GM23338 (cell line): ENCODE measurements around the gene PADI1. TPM values are rescaled to one million over a fixed set of nuclear protein-coding genes. Genes with fewer than 3 reads are reported as not detected.

Source experiments
- ATAC-seq: fragments of 200-7000 bp; cut with Tn5 transposase; 3 replicates; pipeline ENCODE4 v1.9.1; 2020
- DNase-seq: peaks from one replicate; pipeline ENCODE4 v3.0.0-alpha.2; 2015; ENCODE audit warnings: low spot score
- H2AFZ ChIP-seq: fragments of 200-600 bp; sonication (generic); 2 replicates; pipeline ENCODE4 v1.8.0; 2016; ENCODE audit warnings: antibody characterized with exemption, mild to moderate bottlenecking, moderate library complexity
- H3F3A ChIP-seq: fragments of 200-600 bp; sonication (generic); replicated peaks from 2 replicates; pipeline ENCODE4 v1.8.0; 2017; ENCODE audit warnings: antibody characterized with exemption, mixed run types, low read depth
- H3K27ac ChIP-seq: fragments of 200-600 bp; sonication (generic); 2 replicates; pipeline ENCODE4 v1.6.1; 2016; ENCODE audit warnings: low read depth
- H3K27me3 ChIP-seq: fragments of 200-600 bp; sonication (generic); 2 replicates; pipeline ENCODE4 v1.8.0; 2016; ENCODE audit warnings: mild to moderate bottlenecking, mixed run types, moderate library complexity; ENCODE audit not compliant: insufficient read depth
- H3K36me3 ChIP-seq: fragments of 200-600 bp; sonication (generic); 2 replicates; pipeline ENCODE4 v1.8.0; 2016; ENCODE audit warnings: mild to moderate bottlenecking; ENCODE audit not compliant: insufficient read depth
- H3K4me1 ChIP-seq: fragments of 200-600 bp; sonication (generic); 2 replicates; pipeline ENCODE4 v1.8.0; 2016; ENCODE audit warnings: mild to moderate bottlenecking, moderate library complexity; ENCODE audit not compliant: insufficient read depth
- H3K4me2 ChIP-seq: fragments of 200-600 bp; sonication (generic); 2 replicates; pipeline ENCODE4 v1.7.1; 2017; ENCODE audit warnings: mixed run types
- H3K4me3 ChIP-seq: fragments of 200-600 bp; sonication (generic); 2 replicates; pipeline ENCODE4 v1.6.1; 2016; ENCODE audit warnings: mixed run types
- H3K79me2 ChIP-seq: fragments of 200-600 bp; sonication (generic); replicated peaks from 2 replicates; pipeline ENCODE4 v1.8.0; 2017; ENCODE audit warnings: mild to moderate bottlenecking; ENCODE audit not compliant: insufficient read depth
- H3K9me2 ChIP-seq: fragments of 200-600 bp; sonication (generic); 2 replicates; pipeline ENCODE4 v1.8.0; 2017; ENCODE audit not compliant: insufficient read depth
- H4K20me1 ChIP-seq: fragments of 200-600 bp; sonication (generic); replicated peaks from 2 replicates; pipeline ENCODE4 v1.8.0; 2017; ENCODE audit warnings: mild to moderate bottlenecking; ENCODE audit not compliant: insufficient read depth
- H3K27ac Mint-ChIP-seq: 2 replicates; pipeline ENCODE4 v1.8.0; 2020; ENCODE audit warnings: inconsistent platforms, mild to moderate bottlenecking, moderate library complexity, mixed read lengths
- H3K27me3 Mint-ChIP-seq: 3 replicates; pipeline ENCODE4 v1.8.0; 2022; ENCODE audit warnings: low read depth, mild to moderate bottlenecking, moderate library complexity, mixed read lengths, inconsistent platforms; ENCODE audit not compliant: insufficient read depth, poor library complexity
- H3K36me3 Mint-ChIP-seq: 3 replicates; pipeline ENCODE4 v1.8.0; 2021; ENCODE audit warnings: low read depth, mild to moderate bottlenecking, inconsistent platforms, moderate library complexity, mixed read lengths
- H3K4me1 Mint-ChIP-seq: 3 replicates; pipeline ENCODE4 v1.8.0; 2020; ENCODE audit warnings: mild to moderate bottlenecking, inconsistent platforms, mixed read lengths
- H3K4me3 Mint-ChIP-seq: 3 replicates; pipeline ENCODE4 v1.8.0; 2021; ENCODE audit warnings: moderate library complexity, mild to moderate bottlenecking, inconsistent platforms, mixed read lengths
- H3K9me3 Mint-ChIP-seq: 3 replicates; pipeline ENCODE4 v1.8.0; 2020; ENCODE audit warnings: moderate library complexity, mild to moderate bottlenecking, inconsistent platforms, mixed read lengths
- CREB1 ChIP-seq: fragments of 250-450 bp; sonication (Bioruptor Pico); IDR thresholded peaks from 2 replicates; pipeline ENCODE4 v1.5.0; 2020; ENCODE audit warnings: low read depth, mild to moderate bottlenecking, moderate library complexity
- EZH2 ChIP-seq: fragments of 200-600 bp; sonication (generic); IDR thresholded peaks from one replicate; pipeline ENCODE4 v1.8.0; 2017; ENCODE audit warnings: antibody characterized with exemption, mild to moderate bottlenecking, low read depth; ENCODE audit not compliant: unreplicated experiment
- EZH2phosphoT487 ChIP-seq: fragments of 200-600 bp; sonication (generic); IDR thresholded peaks from one replicate; pipeline ENCODE4 v1.8.1; 2018; ENCODE audit warnings: antibody characterized with exemption; ENCODE audit not compliant: unreplicated experiment
- NANOG ChIP-seq: IDR thresholded peaks from 2 replicates; pipeline ENCODE4 v1.6.1; 2016; ENCODE audit warnings: antibody characterized with exemption, borderline replicate concordance
- POLR2AphosphoS5 ChIP-seq: IDR thresholded peaks from 2 replicates; pipeline ENCODE4 v1.6.1; 2016; ENCODE audit warnings: antibody characterized with exemption, low read depth
- ZNF331 ChIP-seq: fragments of 250-450 bp; sonication (Bioruptor Pico); IDR thresholded peaks from 2 replicates; pipeline ENCODE4 v1.5.0; 2020; ENCODE audit warnings: low read depth, mild to moderate bottlenecking, moderate library complexity
- polyA plus RNA-seq: library from polyadenylated mRNA; unstranded; fragments of >200 nt; fragmentation: Nextera tagmentation; extraction: Ambion mirVana; gene quantifications from 2 replicates; pipeline ENCODE4 v1.2.1, GENCODE V29; 2016
- total RNA-seq: library from RNA; depleted of rRNA; stranded (reverse); fragments of >200 nt; shearing (Covaris generic); gene quantifications from 2 replicates; pipeline ENCODE4 v1.2.3, GENCODE V29; 2014
- TF ChIP-seq, protein P1 (sequence below): fragments of 250-450 bp; sonication (Bioruptor Pico); IDR thresholded peaks from 2 replicates; pipeline ENCODE4 v1.5.0; 2020; ENCODE audit warnings: mild to moderate bottlenecking, moderate library complexity
- TF ChIP-seq, protein P2 (sequence below), 2 experiments: fragments of 200-600 bp in 1 of 2; sonication (generic) in 1 of 2; conservative IDR thresholded peaks; 2 replicates each; pipeline versions ENCODE4 v1.5.1 to v1.6.1; 2016 to 2017; ENCODE audit warnings: antibody characterized with exemption in 2 of 2, low read depth in 2 of 2, mild to moderate bottlenecking in 2 of 2, moderate library complexity in 1 of 2
- TF ChIP-seq, protein P3 (sequence below): IDR thresholded peaks from 2 replicates; pipeline ENCODE4 v1.6.1; 2016; ENCODE audit warnings: antibody characterized with exemption

The PADI1 gene
- total and polyA plus RNA-seq, 2 experiments from 2014 or later = 0.26 to 0.28 TPM

DNA sequence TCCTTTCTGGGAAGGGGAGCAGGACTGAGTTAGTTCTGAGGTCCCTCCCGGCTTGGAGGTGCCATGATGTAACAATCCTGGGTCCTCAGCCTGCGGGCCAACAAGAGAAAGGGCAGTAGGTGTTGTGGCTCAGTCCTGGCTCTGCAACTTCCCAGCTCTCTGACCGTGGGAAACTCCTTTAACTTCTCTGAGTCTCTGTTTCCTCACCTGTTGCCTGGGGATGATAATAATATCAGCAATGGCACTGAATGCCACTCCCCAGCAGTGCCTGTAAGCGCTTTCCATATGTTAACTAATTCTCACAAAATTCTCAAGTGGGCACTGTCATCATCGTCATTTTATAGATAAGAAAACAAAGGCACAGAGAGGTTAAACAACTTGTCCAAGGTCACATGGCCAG is 46.3 kb downstream of the PADI1 start (continued):
- TF ChIP-seq, protein P1, sequence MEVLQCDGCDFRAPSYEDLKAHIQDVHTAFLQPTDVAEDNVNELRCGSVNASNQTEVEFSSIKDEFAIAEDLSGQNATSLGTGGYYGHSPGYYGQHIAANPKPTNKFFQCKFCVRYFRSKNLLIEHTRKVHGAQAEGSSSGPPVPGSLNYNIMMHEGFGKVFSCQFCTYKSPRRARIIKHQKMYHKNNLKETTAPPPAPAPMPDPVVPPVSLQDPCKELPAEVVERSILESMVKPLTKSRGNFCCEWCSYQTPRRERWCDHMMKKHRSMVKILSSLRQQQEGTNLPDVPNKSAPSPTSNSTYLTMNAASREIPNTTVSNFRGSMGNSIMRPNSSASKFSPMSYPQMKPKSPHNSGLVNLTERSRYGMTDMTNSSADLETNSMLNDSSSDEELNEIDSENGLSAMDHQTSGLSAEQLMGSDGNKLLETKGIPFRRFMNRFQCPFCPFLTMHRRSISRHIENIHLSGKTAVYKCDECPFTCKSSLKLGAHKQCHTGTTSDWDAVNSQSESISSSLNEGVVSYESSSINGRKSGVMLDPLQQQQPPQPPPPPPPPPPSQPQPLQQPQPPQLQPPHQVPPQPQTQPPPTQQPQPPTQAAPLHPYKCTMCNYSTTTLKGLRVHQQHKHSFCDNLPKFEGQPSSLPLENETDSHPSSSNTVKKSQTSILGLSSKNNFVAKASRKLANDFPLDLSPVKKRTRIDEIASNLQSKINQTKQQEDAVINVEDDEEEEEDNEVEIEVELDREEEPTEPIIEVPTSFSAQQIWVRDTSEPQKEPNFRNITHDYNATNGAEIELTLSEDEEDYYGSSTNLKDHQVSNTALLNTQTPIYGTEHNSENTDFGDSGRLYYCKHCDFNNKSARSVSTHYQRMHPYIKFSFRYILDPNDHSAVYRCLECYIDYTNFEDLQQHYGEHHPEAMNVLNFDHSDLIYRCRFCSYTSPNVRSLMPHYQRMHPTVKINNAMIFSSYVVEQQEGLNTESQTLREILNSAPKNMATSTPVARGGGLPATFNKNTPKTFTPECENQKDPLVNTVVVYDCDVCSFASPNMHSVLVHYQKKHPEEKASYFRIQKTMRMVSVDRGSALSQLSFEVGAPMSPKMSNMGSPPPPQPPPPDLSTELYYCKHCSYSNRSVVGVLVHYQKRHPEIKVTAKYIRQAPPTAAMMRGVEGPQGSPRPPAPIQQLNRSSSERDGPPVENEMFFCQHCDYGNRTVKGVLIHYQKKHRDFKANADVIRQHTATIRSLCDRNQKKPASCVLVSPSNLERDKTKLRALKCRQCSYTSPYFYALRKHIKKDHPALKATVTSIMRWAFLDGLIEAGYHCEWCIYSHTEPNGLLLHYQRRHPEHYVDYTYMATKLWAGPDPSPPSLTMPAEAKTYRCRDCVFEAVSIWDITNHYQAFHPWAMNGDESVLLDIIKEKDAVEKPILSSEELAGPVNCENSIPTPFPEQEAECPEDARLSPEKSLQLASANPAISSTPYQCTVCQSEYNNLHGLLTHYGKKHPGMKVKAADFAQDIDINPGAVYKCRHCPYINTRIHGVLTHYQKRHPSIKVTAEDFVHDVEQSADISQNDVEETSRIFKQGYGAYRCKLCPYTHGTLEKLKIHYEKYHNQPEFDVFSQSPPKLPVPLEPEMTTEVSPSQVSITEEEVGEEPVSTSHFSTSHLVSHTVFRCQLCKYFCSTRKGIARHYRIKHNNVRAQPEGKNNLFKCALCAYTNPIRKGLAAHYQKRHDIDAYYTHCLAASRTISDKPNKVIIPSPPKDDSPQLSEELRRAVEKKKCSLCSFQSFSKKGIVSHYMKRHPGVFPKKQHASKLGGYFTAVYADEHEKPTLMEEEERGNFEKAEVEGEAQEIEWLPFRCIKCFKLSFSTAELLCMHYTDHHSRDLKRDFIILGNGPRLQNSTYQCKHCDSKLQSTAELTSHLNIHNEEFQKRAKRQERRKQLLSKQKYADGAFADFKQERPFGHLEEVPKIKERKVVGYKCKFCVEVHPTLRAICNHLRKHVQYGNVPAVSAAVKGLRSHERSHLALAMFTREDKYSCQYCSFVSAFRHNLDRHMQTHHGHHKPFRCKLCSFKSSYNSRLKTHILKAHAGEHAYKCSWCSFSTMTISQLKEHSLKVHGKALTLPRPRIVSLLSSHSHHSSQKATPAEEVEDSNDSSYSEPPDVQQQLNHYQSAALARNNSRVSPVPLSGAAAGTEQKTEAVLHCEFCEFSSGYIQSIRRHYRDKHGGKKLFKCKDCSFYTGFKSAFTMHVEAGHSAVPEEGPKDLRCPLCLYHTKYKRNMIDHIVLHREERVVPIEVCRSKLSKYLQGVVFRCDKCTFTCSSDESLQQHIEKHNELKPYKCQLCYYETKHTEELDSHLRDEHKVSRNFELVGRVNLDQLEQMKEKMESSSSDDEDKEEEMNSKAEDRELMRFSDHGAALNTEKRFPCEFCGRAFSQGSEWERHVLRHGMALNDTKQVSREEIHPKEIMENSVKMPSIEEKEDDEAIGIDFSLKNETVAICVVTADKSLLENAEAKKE (CRISPR knock-in tag) = no peak
- no peak for TF ChIP-seq ZNF331 (CRISPR knock-in tag)
- TF ChIP-seq EZH2 = no peak
- TF ChIP-seq POLR2AphosphoS5 = no peak
- TF ChIP-seq NANOG = no peak
- TF ChIP-seq, protein P2, sequence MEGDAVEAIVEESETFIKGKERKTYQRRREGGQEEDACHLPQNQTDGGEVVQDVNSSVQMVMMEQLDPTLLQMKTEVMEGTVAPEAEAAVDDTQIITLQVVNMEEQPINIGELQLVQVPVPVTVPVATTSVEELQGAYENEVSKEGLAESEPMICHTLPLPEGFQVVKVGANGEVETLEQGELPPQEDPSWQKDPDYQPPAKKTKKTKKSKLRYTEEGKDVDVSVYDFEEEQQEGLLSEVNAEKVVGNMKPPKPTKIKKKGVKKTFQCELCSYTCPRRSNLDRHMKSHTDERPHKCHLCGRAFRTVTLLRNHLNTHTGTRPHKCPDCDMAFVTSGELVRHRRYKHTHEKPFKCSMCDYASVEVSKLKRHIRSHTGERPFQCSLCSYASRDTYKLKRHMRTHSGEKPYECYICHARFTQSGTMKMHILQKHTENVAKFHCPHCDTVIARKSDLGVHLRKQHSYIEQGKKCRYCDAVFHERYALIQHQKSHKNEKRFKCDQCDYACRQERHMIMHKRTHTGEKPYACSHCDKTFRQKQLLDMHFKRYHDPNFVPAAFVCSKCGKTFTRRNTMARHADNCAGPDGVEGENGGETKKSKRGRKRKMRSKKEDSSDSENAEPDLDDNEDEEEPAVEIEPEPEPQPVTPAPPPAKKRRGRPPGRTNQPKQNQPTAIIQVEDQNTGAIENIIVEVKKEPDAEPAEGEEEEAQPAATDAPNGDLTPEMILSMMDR (conservative IDR thresholded peaks at IDR 0.05; ENCODE audit: low read depth in 2 of 2) = no peak
- no peak for TF ChIP-seq CREB1 (CRISPR knock-in tag)

DNA sequence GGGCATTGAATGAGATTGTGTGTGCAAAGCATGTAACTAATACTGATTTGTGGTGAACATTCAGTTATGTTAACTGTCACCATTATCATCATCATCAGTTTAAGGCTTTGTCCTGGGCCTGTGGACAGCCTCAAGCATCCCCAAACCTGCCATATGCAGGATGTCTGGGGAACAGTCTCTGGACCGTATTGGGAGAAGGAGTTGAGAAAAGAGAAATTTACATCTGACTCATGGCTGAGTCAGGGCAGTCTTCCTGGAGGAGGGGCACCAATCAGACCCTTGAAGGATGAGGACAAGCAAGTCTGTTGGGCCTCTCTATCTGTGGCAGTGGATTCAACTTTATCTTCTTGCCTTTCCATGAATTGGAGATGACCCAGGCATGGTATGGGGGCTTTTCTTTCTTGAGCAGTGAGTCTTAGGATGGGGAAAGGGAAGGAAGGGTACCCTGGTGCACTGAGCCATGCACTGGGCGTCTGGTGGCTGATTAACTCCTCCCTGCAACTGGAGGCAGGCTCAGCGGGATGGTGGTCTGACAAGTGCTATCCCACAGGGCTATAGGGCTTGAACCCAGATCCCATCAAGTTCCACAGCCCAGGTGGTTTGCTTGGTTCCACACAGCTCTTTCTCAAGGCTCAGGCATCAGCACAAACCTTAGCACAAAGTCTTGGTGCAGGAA is 46.9 kb downstream of the PADI1 start:
- H3K36me3 Mint-ChIP-seq = no peaks in the 10 kb centered on the region
- Histone ChIP-seq H3K79me2 (no peaks in the 10 kb centered on the region), H4K20me1 (no peaks in the 10 kb centered on the region), H3K4me1 (no peaks in the 10 kb centered on the region), H2AFZ (no peak overlapping the region), H3K27ac (no peak overlapping the region), H3K4me2 (no peak overlapping the region), H3K36me3 (no peaks in the 10 kb centered on the region), H3K4me3 (no peak overlapping the region), H3F3A (no peaks in the 10 kb centered on the region), H3K27me3 (no peaks in the 10 kb centered on the region), H3K9me2 (no peaks in the 10 kb centered on the region)
- H3K4me1 Mint-ChIP-seq = no peaks in the 10 kb centered on the region; the same call in 2 of the 3 replicates
- no peak overlapping the region for H3K4me3 Mint-ChIP-seq
- DNase-seq (no peak), ATAC-seq (no peak)
- H3K9me3 Mint-ChIP-seq = no peaks in the 10 kb centered on the region
- H3K27me3 Mint-ChIP-seq = peaks cover 2% of the 10 kb centered on the region
- no peak overlapping the region for H3K27ac Mint-ChIP-seq
- TF ChIP-seq EZH2 (no peak), EZH2phosphoT487 (no peak)
- TF ChIP-seq, protein P3, sequence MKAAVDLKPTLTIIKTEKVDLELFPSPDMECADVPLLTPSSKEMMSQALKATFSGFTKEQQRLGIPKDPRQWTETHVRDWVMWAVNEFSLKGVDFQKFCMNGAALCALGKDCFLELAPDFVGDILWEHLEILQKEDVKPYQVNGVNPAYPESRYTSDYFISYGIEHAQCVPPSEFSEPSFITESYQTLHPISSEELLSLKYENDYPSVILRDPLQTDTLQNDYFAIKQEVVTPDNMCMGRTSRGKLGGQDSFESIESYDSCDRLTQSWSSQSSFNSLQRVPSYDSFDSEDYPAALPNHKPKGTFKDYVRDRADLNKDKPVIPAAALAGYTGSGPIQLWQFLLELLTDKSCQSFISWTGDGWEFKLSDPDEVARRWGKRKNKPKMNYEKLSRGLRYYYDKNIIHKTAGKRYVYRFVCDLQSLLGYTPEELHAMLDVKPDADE = no peak
- TF ChIP-seq, protein P2 (conservative IDR thresholded peaks at IDR 0.05; ENCODE audit: low read depth in 2 of 2) = no peak
